HEK293 (cell line): ENCODE results near the gene GART.

Experiments
- CTCF ChIA-PET: fragments of 350-600 bp; formaldehyde crosslinking; extraction: SDS; loops from one replicate; lab custom pipeline; 2021; ENCODE audit warnings: antibody characterized with exemption; lab: Yijun Ruan, JAX
- POLR2A ChIA-PET: fragments of 300-600 bp; formaldehyde crosslinking; extraction: SDS; loops from one replicate; lab custom pipeline; 2020; ENCODE audit warnings: antibody characterized with exemption, inconsistent platforms; lab: Yijun Ruan, JAX
- H3K27ac ChIP-seq: fragments of 200-500 bp; sonication (Bioruptor generic); 2 replicates; pipeline ENCODE4 v1.5.1; 2014; ENCODE audit warnings: low read depth, low read length, control low read depth, inconsistent platforms; ENCODE audit errors: extremely low read depth
- H3K36me3 ChIP-seq, 2 experiments: fragments of 200-500 bp in 1 of 2; sonication (Bioruptor generic) in 1 of 2; 1 replicate in 1 of 2; 2 replicates in 1 of 2; pipeline ENCODE4 v1.5.1; 2014 to 2017; ENCODE audit warnings: inconsistent platforms in 2 of 2, low read length in 2 of 2; ENCODE audit not compliant: control insufficient read depth in 2 of 2, insufficient read depth in 1 of 2
- H3K4me1 ChIP-seq: fragments of 200-500 bp; sonication (Bioruptor generic); 2 replicates; pipeline ENCODE4 v1.5.1; 2014; ENCODE audit warnings: mild to moderate bottlenecking, low read length, inconsistent platforms; ENCODE audit not compliant: control insufficient read depth, insufficient read depth
- H3K4me3 ChIP-seq: 2 replicates; pipeline ENCODE4 v1.5.1; 2011; ENCODE audit warnings: low read depth, mild to moderate bottlenecking, control low read depth, low read length, moderate library complexity
- H3K9me3 ChIP-seq: fragments of 200-500 bp; sonication (Bioruptor generic); 2 replicates; pipeline ENCODE4 v1.5.1; 2014; ENCODE audit warnings: low read depth, low read length, inconsistent platforms; ENCODE audit not compliant: control insufficient read depth, insufficient read depth
- OVOL3 ChIP-seq: fragments of 450-650 bp; formaldehyde crosslinking; IDR thresholded peaks from 2 replicates; pipeline ENCODE4 v1.5.1; 2016; ENCODE audit warnings: missing biosample characterization, missing genetic modification characterization
- PRDM10 ChIP-seq: fragments of 450-650 bp; formaldehyde crosslinking; IDR thresholded peaks from 2 replicates; pipeline ENCODE4 v1.5.1; 2016; ENCODE audit warnings: missing biosample characterization, missing genetic modification characterization
- ZBTB20 ChIP-seq: fragments of 450-650 bp; formaldehyde crosslinking; IDR thresholded peaks from 2 replicates; pipeline ENCODE4 v1.5.1; 2016; ENCODE audit warnings: missing biosample characterization, missing genetic modification characterization
- ZBTB44 ChIP-seq: fragments of 450-650 bp; IDR thresholded peaks from 2 replicates; pipeline ENCODE4 v1.5.1; 2018; ENCODE audit warnings: missing biosample characterization, mild to moderate bottlenecking, missing genetic modification characterization
- ZBTB7A ChIP-seq: fragments of 450-650 bp; formaldehyde crosslinking; IDR thresholded peaks from 2 replicates; pipeline ENCODE4 v1.5.1; 2016; ENCODE audit warnings: low read depth, missing biosample characterization, missing genetic modification characterization
- ZEB2 ChIP-seq: fragments of 450-650 bp; formaldehyde crosslinking; IDR thresholded peaks from 2 replicates; pipeline ENCODE4 v1.5.1; 2016; ENCODE audit warnings: missing biosample characterization, missing genetic modification characterization
- ZFP41 ChIP-seq: fragments of 450-650 bp; formaldehyde crosslinking; IDR thresholded peaks from 2 replicates; pipeline ENCODE4 v1.5.1; 2016; ENCODE audit warnings: missing biosample characterization, missing genetic modification characterization, borderline replicate concordance
- ZNF133 ChIP-seq: fragments of 450-650 bp; formaldehyde crosslinking; IDR thresholded peaks from 2 replicates; pipeline ENCODE4 v1.5.1; 2016; ENCODE audit warnings: missing biosample characterization, missing genetic modification characterization
- ZNF155 ChIP-seq: fragments of 450-650 bp; formaldehyde crosslinking; IDR thresholded peaks from 2 replicates; pipeline ENCODE4 v1.5.1; 2016; ENCODE audit warnings: missing biosample characterization, missing genetic modification characterization
- ZNF174 ChIP-seq: fragments of 450-650 bp; formaldehyde crosslinking; IDR thresholded peaks from 2 replicates; pipeline ENCODE4 v1.5.0; 2017; ENCODE audit warnings: missing biosample characterization, mild to moderate bottlenecking, missing genetic modification characterization
- ZNF24 ChIP-seq: fragments of 450-650 bp; formaldehyde crosslinking; IDR thresholded peaks from 2 replicates; pipeline ENCODE4 v1.5.1; 2016; ENCODE audit warnings: missing biosample characterization, missing genetic modification characterization
- ZNF280D ChIP-seq: fragments of 450-650 bp; formaldehyde crosslinking; IDR thresholded peaks from 2 replicates; pipeline ENCODE4 v1.5.1; 2016; ENCODE audit warnings: missing biosample characterization, missing genetic modification characterization
- ZNF324 ChIP-seq: fragments of 450-650 bp; formaldehyde crosslinking; IDR thresholded peaks from 2 replicates; pipeline ENCODE4 v1.5.1; 2016; ENCODE audit warnings: missing biosample characterization, missing genetic modification characterization
- ZNF354C ChIP-seq: fragments of 450-650 bp; formaldehyde crosslinking; IDR thresholded peaks from 2 replicates; pipeline ENCODE4 v1.5.1; 2016; ENCODE audit warnings: missing biosample characterization, missing genetic modification characterization, low read depth, borderline replicate concordance
- ZNF391 ChIP-seq: fragments of 450-650 bp; formaldehyde crosslinking; IDR thresholded peaks from 2 replicates; pipeline ENCODE4 v1.5.1; 2016; ENCODE audit warnings: low read depth, missing biosample characterization, missing genetic modification characterization, borderline replicate concordance
- ZNF394 ChIP-seq: fragments of 450-650 bp; formaldehyde crosslinking; IDR thresholded peaks from 2 replicates; pipeline ENCODE4 v1.5.1; 2016; ENCODE audit warnings: missing biosample characterization, missing genetic modification characterization, mild to moderate bottlenecking, moderate library complexity, borderline replicate concordance
- ZNF398 ChIP-seq: fragments of 450-650 bp; formaldehyde crosslinking; IDR thresholded peaks from 2 replicates; pipeline ENCODE4 v1.5.1; 2017; ENCODE audit warnings: missing biosample characterization, missing genetic modification characterization
- ZNF621 ChIP-seq: fragments of 450-650 bp; formaldehyde crosslinking; IDR thresholded peaks from 2 replicates; pipeline ENCODE4 v1.5.1; 2017; ENCODE audit warnings: missing biosample characterization, missing genetic modification characterization
- ZNF623 ChIP-seq: fragments of 450-650 bp; formaldehyde crosslinking; IDR thresholded peaks from 2 replicates; pipeline ENCODE4 v1.5.1; 2016; ENCODE audit warnings: missing biosample characterization, missing genetic modification characterization
- ZNF670 ChIP-seq: fragments of 450-650 bp; formaldehyde crosslinking; IDR thresholded peaks from 2 replicates; pipeline ENCODE4 v1.5.1; 2016; ENCODE audit warnings: missing biosample characterization, missing genetic modification characterization, low read depth
- ZNF701 ChIP-seq: fragments of 450-650 bp; formaldehyde crosslinking; IDR thresholded peaks from 2 replicates; pipeline ENCODE4 v1.5.1; 2016; ENCODE audit warnings: missing biosample characterization, missing genetic modification characterization
- ZNF704 ChIP-seq: fragments of 450-650 bp; formaldehyde crosslinking; IDR thresholded peaks from 2 replicates; pipeline ENCODE4 v1.5.1; 2016; ENCODE audit warnings: missing biosample characterization, missing genetic modification characterization
- ZNF76 ChIP-seq: fragments of 450-650 bp; formaldehyde crosslinking; IDR thresholded peaks from 2 replicates; pipeline ENCODE4; 2016; ENCODE audit warnings: low read depth, missing biosample characterization, missing genetic modification characterization, borderline replicate concordance
- ZNF776 ChIP-seq: fragments of 450-650 bp; formaldehyde crosslinking; IDR thresholded peaks from 2 replicates; pipeline ENCODE4 v1.5.0; 2017; ENCODE audit warnings: missing biosample characterization, missing genetic modification characterization, borderline replicate concordance
- ZNF785 ChIP-seq: fragments of 450-650 bp; formaldehyde crosslinking; IDR thresholded peaks from 2 replicates; pipeline ENCODE4 v1.5.1; 2016; ENCODE audit warnings: missing biosample characterization, missing genetic modification characterization
- ZNF837 ChIP-seq: fragments of 450-650 bp; formaldehyde crosslinking; IDR thresholded peaks from 2 replicates; pipeline ENCODE4 v1.5.1; 2016; ENCODE audit warnings: missing biosample characterization, missing genetic modification characterization

GART gene

GRCh38 chr21:33587792-33588484, 46.0 kb upstream of the GART start:
- H3K36me3 ChIP-seq: peaks cover 35 to 37% of the 10 kb centered on the region in 2 experiments
- peak overlapping the region; percentile 69 for H3K4me3 ChIP-seq
- ChIA-PET CTCF (interaction anchor here (0.7 to 7.4 kb wide), 5 partner anchors 9 to 967 kb away, joined by 3 to 79 read pairs (median 3); no protein-coding TSS in a partner anchor), POLR2A (interaction anchor here (0.6 to 2.4 kb wide), 21 partner anchors 9 to 318 kb away, joined by 3 to 20 read pairs (median 5); partner anchors contain the start of genes DNAJC28, IFNAR1, ITSN1 and SON)
- H3K4me1 ChIP-seq: peaks cover 4% of the 10 kb centered on the region; the same call in 1 of the 2 replicates
- H3K27ac ChIP-seq: peak overlapping the region; percentile 89
- H3K9me3 ChIP-seq: no peaks in the 10 kb centered on the region
- no peak for TF ChIP-seq ZNF623
- TF ChIP-seq ZNF24 (tag by site-specific recombination): no peak
- no peak for TF ChIP-seq ZNF391 (tag by site-specific recombination)
- TF ChIP-seq ZNF354C (tag by site-specific recombination): no peak
- no peak for TF ChIP-seq ZNF394 (tag by site-specific recombination)
- peak; percentile 86 for TF ChIP-seq ZNF76
- TF ChIP-seq ZBTB20 (tag by site-specific recombination): peak; percentile 66; the same call in 1 of the 2 replicates
- TF ChIP-seq ZBTB44: no peak
- TF ChIP-seq ZNF670 (tag by site-specific recombination): no peak
- no peak for TF ChIP-seq ZNF621 (tag by site-specific recombination)
- no peak for TF ChIP-seq ZNF155 (tag by site-specific recombination)
- no peak for TF ChIP-seq ZNF785
- no peak for TF ChIP-seq ZNF776
- TF ChIP-seq ZNF280D: no peak
- no peak for TF ChIP-seq ZBTB7A (tag by site-specific recombination)
- TF ChIP-seq ZNF133 (tag by site-specific recombination): no peak
- no peak for TF ChIP-seq ZNF701 (tag by site-specific recombination)
- 0 out of 2 replicates have a peak, but pooled peaks have one; percentile 54 for TF ChIP-seq ZNF324 (tag by site-specific recombination)
- no peak for TF ChIP-seq ZNF398 (tag by site-specific recombination)
- TF ChIP-seq ZNF837 (tag by site-specific recombination): no peak
- no peak for TF ChIP-seq ZNF174 (tag by site-specific recombination)
- peak; percentile 53; the same call in 1 of the 2 replicates for TF ChIP-seq ZEB2
- peak; percentile 31; the same call in 1 of the 2 replicates for TF ChIP-seq PRDM10 (tag by site-specific recombination)
- no peak for TF ChIP-seq ZNF704 (tag by site-specific recombination)
- TF ChIP-seq ZFP41: no peak
- TF ChIP-seq OVOL3 (tag by site-specific recombination): no peak
